AG09319 (cell line): ENCODE results near the gene CPNE7.

ENCODE experiments used
- DNase-seq: peaks from one replicate; pipeline ENCODE4 v3.0.0-alpha.2; 2010; ENCODE audit warnings: low read depth; ENCODE audit errors: extremely low read depth
- TF ChIP-seq, protein P1 (sequence below): IDR thresholded peaks from 2 replicates; pipeline ENCODE4 v1.5.1; 2011; ENCODE audit warnings: low read depth, mild to moderate bottlenecking, inconsistent platforms, low read length, moderate library complexity

CPNE7 gene

DNA sequence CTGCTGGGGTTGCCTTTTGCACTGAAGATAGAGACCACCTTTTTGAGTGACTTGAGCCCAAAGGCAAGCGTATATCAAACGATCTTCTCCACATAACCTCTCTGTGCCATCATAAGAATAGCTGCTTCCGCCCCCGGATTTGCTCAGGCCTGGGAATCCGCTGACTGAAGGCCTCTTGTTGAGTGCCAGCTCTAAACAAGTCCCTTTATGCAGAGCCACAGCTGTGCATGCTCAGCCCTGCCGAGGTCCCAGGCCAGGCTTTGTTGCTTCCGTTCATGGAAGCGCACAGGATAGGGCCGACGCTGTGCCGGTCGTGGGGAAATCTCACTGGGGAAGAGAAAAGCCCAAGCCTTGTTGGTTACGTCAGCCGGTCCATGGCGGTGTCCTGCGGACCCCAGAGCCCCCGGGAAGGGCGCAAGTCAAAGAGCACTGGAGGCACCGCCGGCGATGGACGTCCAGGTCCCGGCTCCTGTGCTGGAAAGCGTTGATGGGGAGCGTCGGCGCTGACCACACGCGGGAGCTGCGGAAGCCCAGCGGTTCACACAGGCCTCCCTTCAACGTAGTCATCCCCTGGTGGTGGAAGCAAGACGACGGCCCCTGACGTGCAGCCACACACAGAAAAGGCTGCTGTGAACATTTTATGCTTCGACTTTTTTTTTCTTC is 38.5 kb upstream of the CPNE7 start:
- TF ChIP-seq, protein P1, sequence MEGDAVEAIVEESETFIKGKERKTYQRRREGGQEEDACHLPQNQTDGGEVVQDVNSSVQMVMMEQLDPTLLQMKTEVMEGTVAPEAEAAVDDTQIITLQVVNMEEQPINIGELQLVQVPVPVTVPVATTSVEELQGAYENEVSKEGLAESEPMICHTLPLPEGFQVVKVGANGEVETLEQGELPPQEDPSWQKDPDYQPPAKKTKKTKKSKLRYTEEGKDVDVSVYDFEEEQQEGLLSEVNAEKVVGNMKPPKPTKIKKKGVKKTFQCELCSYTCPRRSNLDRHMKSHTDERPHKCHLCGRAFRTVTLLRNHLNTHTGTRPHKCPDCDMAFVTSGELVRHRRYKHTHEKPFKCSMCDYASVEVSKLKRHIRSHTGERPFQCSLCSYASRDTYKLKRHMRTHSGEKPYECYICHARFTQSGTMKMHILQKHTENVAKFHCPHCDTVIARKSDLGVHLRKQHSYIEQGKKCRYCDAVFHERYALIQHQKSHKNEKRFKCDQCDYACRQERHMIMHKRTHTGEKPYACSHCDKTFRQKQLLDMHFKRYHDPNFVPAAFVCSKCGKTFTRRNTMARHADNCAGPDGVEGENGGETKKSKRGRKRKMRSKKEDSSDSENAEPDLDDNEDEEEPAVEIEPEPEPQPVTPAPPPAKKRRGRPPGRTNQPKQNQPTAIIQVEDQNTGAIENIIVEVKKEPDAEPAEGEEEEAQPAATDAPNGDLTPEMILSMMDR: no peak
- no peak for DNase-seq

DNA sequence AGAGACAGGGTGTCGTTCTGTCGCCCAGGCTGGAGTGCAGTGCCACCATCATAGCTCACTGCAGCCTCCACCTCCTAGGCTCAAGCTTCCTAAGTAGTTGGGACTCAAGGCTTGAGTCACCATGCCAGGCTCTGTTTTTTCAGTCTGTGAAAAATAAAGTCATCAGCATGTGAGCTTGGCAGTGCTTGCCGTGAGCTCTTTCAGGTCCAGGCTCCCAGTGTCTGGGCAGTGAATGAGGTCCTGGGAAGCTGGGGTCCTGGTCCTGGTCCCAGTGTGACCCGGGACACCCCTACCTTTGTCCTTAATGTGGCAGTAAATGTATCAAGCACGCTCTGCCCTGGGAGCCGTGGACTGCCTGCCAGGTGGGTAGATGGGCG is 38.0 kb upstream of the CPNE7 start:
- TF ChIP-seq, protein P1: no peak
- DNase-seq: no peak

GRCh38 chr16:89538286-89538685 is 37.3 kb upstream of the CPNE7 start:
- TF ChIP-seq, protein P1: no peak
- DNase-seq: no peak

DNA sequence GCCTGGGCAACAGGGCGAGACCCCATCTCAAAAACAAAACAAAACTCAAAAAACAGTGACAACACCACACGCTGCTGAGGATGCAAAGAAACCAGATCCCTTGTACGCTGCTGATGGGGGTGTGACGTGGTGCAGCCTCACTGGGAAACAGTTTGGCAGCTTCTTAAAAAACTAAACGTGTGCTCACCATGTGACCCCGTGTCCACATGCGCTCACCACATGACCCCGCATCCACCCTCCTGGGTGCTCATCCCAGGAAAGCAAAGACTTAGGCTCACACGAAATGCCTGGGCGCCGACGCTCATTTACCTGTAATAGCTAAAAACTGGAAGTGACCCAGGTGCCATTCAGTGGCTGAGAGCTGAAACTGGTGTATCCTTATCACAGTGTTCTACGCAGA is 35.0 kb upstream of the CPNE7 start:
- DNase-seq: no peak
- TF ChIP-seq, protein P1: no peak

GRCh38 chr16:89541792-89542191 is 33.8 kb upstream of the CPNE7 start:
- TF ChIP-seq, protein P1: no peak

GRCh38 chr16:89544113-89544512 is 31.4 kb upstream of the CPNE7 start:
- TF ChIP-seq, protein P1: no peak
- no peak for DNase-seq

More at GRCh38 chr16:89541792-89542191, 33.8 kb upstream of the CPNE7 start:
- no peak for DNase-seq

GRCh38 chr16:89544713-89545043 is 30.9 kb upstream of the CPNE7 start:
- TF ChIP-seq, protein P1: no peak
- no peak for DNase-seq
